SK-N-SH (cell line): ENCODE data around the gene ANGPTL7. TPM values are rescaled to one million over a fixed set of nuclear protein-coding genes. Genes with fewer than 3 reads are reported as not detected.
"Not testable (repeated sequence)": the region's sequence is repeated elsewhere in the genome, so short reads cannot be mapped to it uniquely, and the experiment has no call there.

Experiments used
- CTCF ChIA-PET: fragments of 300-600, 350-600 bp; formaldehyde crosslinking; extraction: SDS; loops from one replicate; lab custom pipeline; 2021; lab: Yijun Ruan, JAX
- POLR2A ChIA-PET: fragments of 350-600 bp; sonication (Branson Sonifier 250); formaldehyde crosslinking; extraction: SDS; loops from one replicate; lab custom pipeline; 2020; ENCODE audit warnings: antibody characterized with exemption, inconsistent platforms; lab: Yijun Ruan, JAX
- DNase-seq: peaks from one replicate; pipeline ENCODE4 v3.0.0; 2012
- H2AFZ ChIP-seq: fragments of 200-600 bp; sonication (generic); 2 replicates; pipeline ENCODE4 v1.8.1; 2016; ENCODE audit warnings: antibody characterized with exemption, mild to moderate bottlenecking, low read depth
- H3F3A ChIP-seq: fragments of 200-600 bp; sonication (generic); replicated peaks from 2 replicates; pipeline ENCODE3; 2016; ENCODE audit warnings: antibody characterized with exemption, mild to moderate bottlenecking; ENCODE audit not compliant: insufficient read depth
- H3K27ac ChIP-seq, 2 experiments: fragments of 200-500 bp in 1 of 2; fragments of 200-600 bp in 1 of 2; sonication (Bioruptor generic) in 1 of 2; sonication (generic), shearing (Covaris generic) in 1 of 2; 2 replicates each; pipeline versions ENCODE4 v1.5.1 to v1.6.1; 2014 to 2016; ENCODE audit warnings: low read depth in 2 of 2, inconsistent platforms in 1 of 2, low read length in 1 of 2, mild to moderate bottlenecking in 1 of 2, mixed read lengths in 1 of 2
- H3K27me3 ChIP-seq: fragments of 200-600 bp; sonication (generic), shearing (Covaris generic); 2 replicates; pipeline ENCODE4 v1.6.1; 2016; ENCODE audit warnings: mixed run types; ENCODE audit not compliant: insufficient read depth
- H3K36me3 ChIP-seq, 2 experiments: fragments of 200-500 bp in 1 of 2; fragments of 200-600 bp in 1 of 2; sonication (Bioruptor generic) in 1 of 2; sonication (generic) in 1 of 2; replicated peaks in 1 of 2; 2 replicates each; pipeline versions ENCODE3 to v1.5.1; 2014 to 2016; ENCODE audit warnings: low read length in 1 of 2, mild to moderate bottlenecking in 1 of 2; ENCODE audit not compliant: insufficient read depth in 2 of 2, control insufficient read depth in 1 of 2
- H3K4me1 ChIP-seq, 2 experiments: fragments of 200-500 bp in 1 of 2; fragments of 200-600 bp in 1 of 2; sonication (Bioruptor generic) in 1 of 2; sonication (generic), shearing (Covaris generic) in 1 of 2; 2 replicates each; pipeline versions ENCODE4 v1.5.1 to v1.6.1; 2014 to 2016; ENCODE audit warnings: low read depth in 1 of 2, low read length in 1 of 2, mixed run types in 1 of 2; ENCODE audit not compliant: insufficient read depth in 2 of 2, control insufficient read depth in 1 of 2
- H3K4me2 ChIP-seq: fragments of 200-600 bp; sonication (generic), shearing (Covaris generic); 2 replicates; pipeline ENCODE4 v1.6.1; 2017; ENCODE audit warnings: mixed run types
- H3K4me3 ChIP-seq, 2 experiments: fragments of 200-500 bp in 1 of 2; fragments of 200-600 bp in 1 of 2; sonication (Bioruptor generic) in 1 of 2; sonication (generic), shearing (Covaris generic) in 1 of 2; 2 replicates each; pipeline versions ENCODE4 v1.5.1 to v1.8.1; 2014 to 2016; ENCODE audit warnings: low read depth in 2 of 2, inconsistent platforms in 1 of 2, low read length in 1 of 2, mild to moderate bottlenecking in 1 of 2, mixed read lengths in 1 of 2, moderate library complexity in 1 of 2
- H3K79me2 ChIP-seq: fragments of 200-600 bp; sonication (generic); 2 replicates; pipeline ENCODE4 v1.8.1; 2017; ENCODE audit warnings: mild to moderate bottlenecking; ENCODE audit not compliant: insufficient read depth
- H3K9ac ChIP-seq: fragments of 200-600 bp; sonication (generic); 2 replicates; pipeline ENCODE4 v1.6.1; 2017; ENCODE audit warnings: mixed run types
- H3K9me2 ChIP-seq: fragments of 200-600 bp; sonication (generic); 2 replicates; pipeline ENCODE4 v1.6.1; 2017; ENCODE audit warnings: mixed run types
- H3K9me3 ChIP-seq: fragments of 200-600 bp; sonication (generic); 2 replicates; pipeline ENCODE4 v1.6.1; 2017; ENCODE audit warnings: mixed run types, mild to moderate bottlenecking, moderate library complexity
- H4K20me1 ChIP-seq: fragments of 200-600 bp; sonication (generic); 2 replicates; pipeline ENCODE4 v1.6.1; 2017; ENCODE audit warnings: mild to moderate bottlenecking, mixed run types; ENCODE audit not compliant: insufficient read depth
- ELF1 ChIP-seq: IDR thresholded peaks from 2 replicates; pipeline ENCODE4 v1.4.0; 2012
- EP300 ChIP-seq, 2 experiments: IDR thresholded peaks; 2 replicates each; pipeline versions ENCODE4 v1.4.0 to v1.6.1; 2012; ENCODE audit warnings: borderline replicate concordance in 1 of 2, low read depth in 1 of 2, low read length in 1 of 2
- EZH2phosphoT487 ChIP-seq: fragments of 200-600 bp; sonication (generic); IDR thresholded peaks from 2 replicates; pipeline ENCODE4 v1.6.1; 2017; ENCODE audit warnings: low read depth, mixed run types, mild to moderate bottlenecking, antibody characterized with exemption, moderate library complexity, borderline replicate concordance
- FOXJ3 ChIP-seq: sonication (generic); formaldehyde crosslinking; IDR thresholded peaks from 2 replicates; pipeline ENCODE4 v1.5.1; 2020; ENCODE audit warnings: mild to moderate bottlenecking, missing genetic modification reagents
- FOXM1 ChIP-seq: IDR thresholded peaks from 2 replicates; pipeline ENCODE4 v1.4.0; 2012; ENCODE audit warnings: low read depth, mild to moderate bottlenecking
- NFIC ChIP-seq: IDR thresholded peaks from 2 replicates; pipeline ENCODE4 v1.4.0; 2012; ENCODE audit warnings: borderline replicate concordance
- POLR2AphosphoS5 ChIP-seq: IDR thresholded peaks from 2 replicates; pipeline ENCODE4 v1.6.1; 2012; ENCODE audit warnings: low read depth, low read length
- RAD21 ChIP-seq: IDR thresholded peaks from 2 replicates; pipeline ENCODE4 v1.6.1; 2012; ENCODE audit warnings: mild to moderate bottlenecking, low read length
- RCOR1 ChIP-seq: fragments of 150-350 bp; IDR thresholded peaks from 2 replicates; pipeline ENCODE4 v1.6.1; 2017; ENCODE audit warnings: antibody characterized with exemption, low read length
- RXRA ChIP-seq: IDR thresholded peaks from 2 replicates; pipeline ENCODE4 v1.4.0; 2012; ENCODE audit warnings: low read depth, mild to moderate bottlenecking, borderline replicate concordance
- SIN3A ChIP-seq: IDR thresholded peaks from 2 replicates; pipeline ENCODE4 v1.6.1; 2012; ENCODE audit warnings: low read depth, mild to moderate bottlenecking, low read length, moderate library complexity, borderline replicate concordance
- SMC3 ChIP-seq: IDR thresholded peaks from 2 replicates; pipeline ENCODE4 v1.6.1; 2012; ENCODE audit warnings: low read depth, low read length, improper control_type of control experiment
- TAF1 ChIP-seq: IDR thresholded peaks from 2 replicates; pipeline ENCODE4 v1.6.1; 2012; ENCODE audit warnings: low read depth, mild to moderate bottlenecking, low read length, moderate library complexity, borderline replicate concordance
- TEAD4 ChIP-seq: IDR thresholded peaks from 2 replicates; pipeline ENCODE4 v1.4.0; 2012; ENCODE audit warnings: mild to moderate bottlenecking, borderline replicate concordance; ENCODE audit not compliant: insufficient read depth
- WGBS: methylation state at CpG from one replicate; pipeline ENCODE4 v1.1.6; 2017; ENCODE audit warnings: low lambda C conversion rate; 5-methylcytosine and 5-hydroxymethylcytosine counted together
- polyA plus RNA-seq, 3 experiments: library from polyadenylated mRNA; depleted of rRNA; stranded (reverse); fragments of >200 nt; gene quantifications; 2 replicates each; pipeline ENCODE4 v1.2.3, GENCODE V29; 2012
- TF ChIP-seq, protein P1 (sequence below): fragments of 150-350 bp; IDR thresholded peaks from 2 replicates; pipeline ENCODE4 v1.6.1; 2017; ENCODE audit warnings: antibody characterized with exemption, low read length, low read depth, borderline replicate concordance
- TF ChIP-seq, protein P2 (sequence below): IDR thresholded peaks from 2 replicates; pipeline ENCODE4 v1.4.0; 2012; ENCODE audit warnings: low read depth, borderline replicate concordance
- TF ChIP-seq, protein P3 (sequence below): IDR thresholded peaks from 2 replicates; pipeline ENCODE4; 2012
- TF ChIP-seq, protein P4 (sequence below): fragments of 150-350 bp; IDR thresholded peaks from 2 replicates; pipeline ENCODE4 v1.6.1; 2016; ENCODE audit warnings: mild to moderate bottlenecking, low read depth, low read length
- TF ChIP-seq, protein P5 (sequence below): IDR thresholded peaks from 2 replicates; pipeline ENCODE4 v1.4.0; 2012; ENCODE audit warnings: low read depth, borderline replicate concordance

ANGPTL7 gene
- polyA plus RNA-seq, 1 of the 3 experiments (the other 2 are of a cell fraction) = 0.08 TPM

DNA sequence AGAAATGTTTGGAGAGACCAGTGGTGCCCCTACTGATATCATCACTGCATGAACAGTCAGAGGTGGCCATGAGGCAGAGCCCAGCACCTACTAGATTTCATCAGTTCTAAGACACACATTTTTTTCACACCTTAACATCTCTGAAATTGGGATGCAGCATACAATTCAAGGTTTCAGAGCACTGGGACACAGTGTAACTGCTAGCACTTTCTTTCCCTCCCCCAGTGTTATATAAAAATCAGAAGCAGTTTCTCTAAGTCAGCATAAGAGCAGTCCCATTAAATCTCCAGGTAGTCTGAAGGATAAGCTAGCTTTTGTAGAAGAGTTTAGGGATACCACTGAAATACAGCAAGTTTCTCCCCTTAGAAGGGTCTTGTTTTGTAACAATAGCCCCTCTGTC lies 10.0 kb upstream of the ANGPTL7 start (continued):
- TF ChIP-seq, protein P1, sequence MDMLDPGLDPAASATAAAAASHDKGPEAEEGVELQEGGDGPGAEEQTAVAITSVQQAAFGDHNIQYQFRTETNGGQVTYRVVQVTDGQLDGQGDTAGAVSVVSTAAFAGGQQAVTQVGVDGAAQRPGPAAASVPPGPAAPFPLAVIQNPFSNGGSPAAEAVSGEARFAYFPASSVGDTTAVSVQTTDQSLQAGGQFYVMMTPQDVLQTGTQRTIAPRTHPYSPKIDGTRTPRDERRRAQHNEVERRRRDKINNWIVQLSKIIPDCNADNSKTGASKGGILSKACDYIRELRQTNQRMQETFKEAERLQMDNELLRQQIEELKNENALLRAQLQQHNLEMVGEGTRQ = no peak
- no peak for TF ChIP-seq SIN3A

DNA sequence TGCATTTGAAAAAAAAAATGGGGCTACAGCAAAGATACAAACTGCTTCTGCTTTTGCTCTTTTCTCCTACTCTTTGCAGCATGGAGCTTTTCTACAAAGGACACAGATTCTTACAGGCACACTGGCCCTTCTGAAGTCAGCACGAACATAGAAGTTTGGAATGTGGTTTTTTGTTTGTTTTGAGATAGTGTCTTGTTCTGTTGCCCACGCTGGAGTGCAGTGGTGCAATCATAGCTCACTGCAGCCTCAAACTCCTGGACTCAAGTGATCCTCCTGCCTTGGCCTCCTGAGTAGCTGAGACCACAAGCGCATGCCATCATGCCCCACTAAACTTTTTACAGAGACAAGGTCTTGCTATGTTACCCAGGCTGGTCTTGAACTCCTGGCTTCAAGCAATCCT lies 9.4 kb upstream of the ANGPTL7 start:
- H3K36me3 ChIP-seq = peaks cover 10 to 24% of the 10 kb centered on the region in 2 experiments
- H3K27me3 ChIP-seq, H4K20me1 ChIP-seq, H3K4me3 ChIP-seq, H3K9ac ChIP-seq, H3K79me2 ChIP-seq, H3K9me2 ChIP-seq, DNase-seq, H2AFZ ChIP-seq, H3K9me3 ChIP-seq, POLR2A ChIA-PET: not testable (repeated sequence)
- WGBS = 64% methylated on average over 3 of the region's 3 CpGs
- H3F3A ChIP-seq = peaks cover 35% of the 10 kb centered on the region
- CTCF ChIA-PET = interaction anchor here (1.3 to 2.3 kb wide), 3 partner anchors 19 to 142 kb away, joined by 3 to 12 read pairs (median 7); no protein-coding TSS in a partner anchor
- H3K27ac ChIP-seq = peak overlapping the region; percentile 64 to 80
- H3K4me1 ChIP-seq = peaks cover 28 to 30% of the 10 kb centered on the region in 2 experiments
- H3K4me2 ChIP-seq = peak overlapping the region; percentile 46; the same call in 1 of the 2 replicates

DNA sequence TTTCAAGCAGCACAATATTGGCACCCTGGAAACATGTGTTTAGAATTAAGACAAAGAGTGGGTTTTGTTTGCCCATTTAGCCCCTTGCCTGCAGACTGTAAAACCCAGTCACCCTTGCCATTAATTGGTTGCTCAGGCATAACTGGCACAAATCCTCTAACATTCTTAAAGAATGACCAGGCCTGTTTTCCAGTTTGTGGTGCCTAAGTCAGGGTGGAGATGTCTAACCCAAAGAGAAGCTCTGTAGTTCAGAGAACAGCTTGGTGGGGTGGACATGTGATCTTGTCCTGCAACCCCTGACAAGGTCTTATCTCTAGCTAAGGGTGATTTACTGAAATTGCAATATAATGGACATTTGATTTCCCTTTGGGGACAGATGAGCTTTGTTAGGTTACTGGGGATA lies 8.8 kb upstream of the ANGPTL7 start:
- peak overlapping the region; percentile 46; the same call in 1 of the 2 replicates for H3K4me2 ChIP-seq
- TF ChIP-seq, protein P2, sequence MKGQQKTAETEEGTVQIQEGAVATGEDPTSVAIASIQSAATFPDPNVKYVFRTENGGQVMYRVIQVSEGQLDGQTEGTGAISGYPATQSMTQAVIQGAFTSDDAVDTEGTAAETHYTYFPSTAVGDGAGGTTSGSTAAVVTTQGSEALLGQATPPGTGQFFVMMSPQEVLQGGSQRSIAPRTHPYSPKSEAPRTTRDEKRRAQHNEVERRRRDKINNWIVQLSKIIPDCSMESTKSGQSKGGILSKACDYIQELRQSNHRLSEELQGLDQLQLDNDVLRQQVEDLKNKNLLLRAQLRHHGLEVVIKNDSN = peak; percentile 47
- peak; percentile 73 for TF ChIP-seq NFIC
- peak; percentile 25; the same call in 1 of the 2 replicates for TF ChIP-seq POLR2AphosphoS5
- TF ChIP-seq, protein P3, sequence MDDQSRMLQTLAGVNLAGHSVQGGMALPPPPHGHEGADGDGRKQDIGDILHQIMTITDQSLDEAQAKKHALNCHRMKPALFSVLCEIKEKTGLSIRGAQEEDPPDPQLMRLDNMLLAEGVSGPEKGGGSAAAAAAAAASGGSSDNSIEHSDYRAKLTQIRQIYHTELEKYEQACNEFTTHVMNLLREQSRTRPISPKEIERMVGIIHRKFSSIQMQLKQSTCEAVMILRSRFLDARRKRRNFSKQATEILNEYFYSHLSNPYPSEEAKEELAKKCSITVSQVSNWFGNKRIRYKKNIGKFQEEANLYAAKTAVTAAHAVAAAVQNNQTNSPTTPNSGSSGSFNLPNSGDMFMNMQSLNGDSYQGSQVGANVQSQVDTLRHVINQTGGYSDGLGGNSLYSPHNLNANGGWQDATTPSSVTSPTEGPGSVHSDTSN = peak; percentile 76
- TF ChIP-seq ELF1 = no peak
- no peak for TF ChIP-seq TAF1
- TF ChIP-seq, protein P4, sequence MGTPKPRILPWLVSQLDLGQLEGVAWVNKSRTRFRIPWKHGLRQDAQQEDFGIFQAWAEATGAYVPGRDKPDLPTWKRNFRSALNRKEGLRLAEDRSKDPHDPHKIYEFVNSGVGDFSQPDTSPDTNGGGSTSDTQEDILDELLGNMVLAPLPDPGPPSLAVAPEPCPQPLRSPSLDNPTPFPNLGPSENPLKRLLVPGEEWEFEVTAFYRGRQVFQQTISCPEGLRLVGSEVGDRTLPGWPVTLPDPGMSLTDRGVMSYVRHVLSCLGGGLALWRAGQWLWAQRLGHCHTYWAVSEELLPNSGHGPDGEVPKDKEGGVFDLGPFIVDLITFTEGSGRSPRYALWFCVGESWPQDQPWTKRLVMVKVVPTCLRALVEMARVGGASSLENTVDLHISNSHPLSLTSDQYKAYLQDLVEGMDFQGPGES = no peak
- peak; percentile 55 to 93; a peak in 3 of 4 replicates for TF ChIP-seq EP300 (IDR thresholded peaks at IDR 0.05; ENCODE audit: borderline replicate concordance in 1 of 2, low read depth in 1 of 2, low read length in 1 of 2)
- no peak for TF ChIP-seq SMC3
- TF ChIP-seq FOXJ3 = 0 out of 2 replicates have a peak, but pooled peaks have one; percentile 29
- no peak for TF ChIP-seq EZH2phosphoT487
- TF ChIP-seq RCOR1 = peak; percentile 46; the same call in 1 of the 2 replicates
- TF ChIP-seq, protein P5, sequence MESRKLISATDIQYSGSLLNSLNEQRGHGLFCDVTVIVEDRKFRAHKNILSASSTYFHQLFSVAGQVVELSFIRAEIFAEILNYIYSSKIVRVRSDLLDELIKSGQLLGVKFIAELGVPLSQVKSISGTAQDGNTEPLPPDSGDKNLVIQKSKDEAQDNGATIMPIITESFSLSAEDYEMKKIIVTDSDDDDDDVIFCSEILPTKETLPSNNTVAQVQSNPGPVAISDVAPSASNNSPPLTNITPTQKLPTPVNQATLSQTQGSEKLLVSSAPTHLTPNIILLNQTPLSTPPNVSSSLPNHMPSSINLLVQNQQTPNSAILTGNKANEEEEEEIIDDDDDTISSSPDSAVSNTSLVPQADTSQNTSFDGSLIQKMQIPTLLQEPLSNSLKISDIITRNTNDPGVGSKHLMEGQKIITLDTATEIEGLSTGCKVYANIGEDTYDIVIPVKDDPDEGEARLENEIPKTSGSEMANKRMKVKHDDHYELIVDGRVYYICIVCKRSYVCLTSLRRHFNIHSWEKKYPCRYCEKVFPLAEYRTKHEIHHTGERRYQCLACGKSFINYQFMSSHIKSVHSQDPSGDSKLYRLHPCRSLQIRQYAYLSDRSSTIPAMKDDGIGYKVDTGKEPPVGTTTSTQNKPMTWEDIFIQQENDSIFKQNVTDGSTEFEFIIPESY = no peak
- peak; percentile 52; the same call in 1 of the 2 replicates for TF ChIP-seq RXRA
- no peak for TF ChIP-seq FOXM1
- TF ChIP-seq RAD21 = no peak
- TF ChIP-seq TEAD4 = peak; percentile 48; the same call in 1 of the 2 replicates

More for the DNA sequence above, 8.8 kb upstream of the ANGPTL7 start:
- peak; percentile 72 for DNase-seq
- peaks cover 35% of the 10 kb centered on the region for H3F3A ChIP-seq
- H3K9ac ChIP-seq = no peak overlapping the region
- H3K79me2 ChIP-seq = no peaks in the 10 kb centered on the region
- ChIA-PET CTCF (interaction anchor here (1.1 to 2.3 kb wide), 3 partner anchors 20 to 143 kb away, joined by 3 to 12 read pairs (median 4); no protein-coding TSS in a partner anchor), POLR2A (interaction anchor here (0.8 to 1.2 kb wide), 2 partner anchors 37 to 46 kb away, joined by 4 to 6 read pairs; no protein-coding TSS in a partner anchor)
- peaks cover 10 to 24% of the 10 kb centered on the region in 2 experiments for H3K36me3 ChIP-seq
- no peaks in the 10 kb centered on the region for H4K20me1 ChIP-seq
- no peak overlapping the region for H2AFZ ChIP-seq
- no peaks in the 10 kb centered on the region for H3K9me2 ChIP-seq
- peaks cover 28 to 30% of the 10 kb centered on the region in 2 experiments for H3K4me1 ChIP-seq
- H3K27me3 ChIP-seq = no peaks in the 10 kb centered on the region
- H3K4me3 ChIP-seq = no peak overlapping the region
- H3K27ac ChIP-seq = peak overlapping the region; percentile 64 to 80
- H3K9me3 ChIP-seq = no peaks in the 10 kb centered on the region
